Gastrocnemius medialis (tissue), 4 donors: ENCODE results near the gene PIAS2.

ENCODE experiments used
- CTCF ChIP-seq, 5 experiments: fragments of 450-650 bp in 3 of 5; fragments of 200-600 bp in 2 of 5; sonication (generic) in 2 of 5; IDR thresholded peaks in 4 of 5; conservative IDR thresholded peaks in 1 of 5; 1 replicate in 4 of 5; 2 replicates in 1 of 5; pipeline ENCODE4 v1.5.1; 2016 to 2019; ENCODE audit warnings: antibody characterized with exemption in 5 of 5, mild to moderate bottlenecking in 3 of 5, moderate library complexity in 3 of 5
- POLR2A ChIP-seq, 2 donors: fragments of 450-650 bp; IDR thresholded peaks; one replicate each; pipeline ENCODE4 v1.6.1; 2017; ENCODE audit warnings: antibody characterized with exemption in 2 of 2, mild to moderate bottlenecking in 2 of 2, moderate library complexity in 2 of 2

GRCh38 chr18:46942646-46943045, 25.3 kb upstream of the PIAS2 start:
- no peak for TF ChIP-seq POLR2A (IDR thresholded peaks at IDR 0.05)
- TF ChIP-seq CTCF (IDR thresholded peaks at IDR 0.05 in 4 of 5, conservative IDR thresholded peaks at IDR 0.05 in 1 of 5), result no peak
